ENCODE measurements around the gene CDKN2C.
"Not testable (repeated sequence)": the region's sequence is repeated elsewhere in the genome, so short reads cannot be mapped to it uniquely, and the experiment has no call there.

Gene CDKN2C

DNA sequence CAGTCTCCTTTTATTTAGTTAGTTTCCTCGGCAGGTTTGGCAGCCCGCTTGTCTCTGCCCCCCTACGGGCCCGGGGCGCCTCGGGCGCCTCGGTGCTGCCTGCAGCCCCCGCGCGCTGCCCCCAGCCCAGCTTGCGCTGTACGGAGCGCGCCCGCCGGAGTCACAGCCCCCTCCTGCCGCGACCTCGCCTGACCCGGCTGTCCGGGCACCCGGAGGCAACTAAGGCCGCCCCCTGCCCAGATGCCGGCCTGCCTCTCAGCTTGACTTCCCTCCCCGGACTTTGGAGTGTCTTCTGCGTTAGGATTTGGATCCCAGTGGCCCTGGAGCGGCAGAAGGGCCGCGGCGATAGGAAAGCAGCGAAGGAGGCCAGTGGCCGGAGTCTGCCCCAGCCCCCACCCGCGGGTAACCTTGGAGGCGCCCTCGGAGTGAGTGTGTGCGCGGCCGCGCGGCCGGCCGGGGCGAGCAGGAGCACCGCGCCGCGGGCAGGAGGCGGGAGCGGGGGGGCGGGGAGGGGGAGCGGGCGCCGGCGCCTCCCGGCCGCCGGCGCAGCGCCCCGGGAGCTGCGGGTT, 7.6 kb downstream of the CDKN2C start:
- DNase-seq: no peak
- in situ Hi-C loops (cut with MboI; ENCODE audit: low pct_unique_long_range_greater_than_20kb, low sequenced_read_pairs): no loop called here

DNA sequence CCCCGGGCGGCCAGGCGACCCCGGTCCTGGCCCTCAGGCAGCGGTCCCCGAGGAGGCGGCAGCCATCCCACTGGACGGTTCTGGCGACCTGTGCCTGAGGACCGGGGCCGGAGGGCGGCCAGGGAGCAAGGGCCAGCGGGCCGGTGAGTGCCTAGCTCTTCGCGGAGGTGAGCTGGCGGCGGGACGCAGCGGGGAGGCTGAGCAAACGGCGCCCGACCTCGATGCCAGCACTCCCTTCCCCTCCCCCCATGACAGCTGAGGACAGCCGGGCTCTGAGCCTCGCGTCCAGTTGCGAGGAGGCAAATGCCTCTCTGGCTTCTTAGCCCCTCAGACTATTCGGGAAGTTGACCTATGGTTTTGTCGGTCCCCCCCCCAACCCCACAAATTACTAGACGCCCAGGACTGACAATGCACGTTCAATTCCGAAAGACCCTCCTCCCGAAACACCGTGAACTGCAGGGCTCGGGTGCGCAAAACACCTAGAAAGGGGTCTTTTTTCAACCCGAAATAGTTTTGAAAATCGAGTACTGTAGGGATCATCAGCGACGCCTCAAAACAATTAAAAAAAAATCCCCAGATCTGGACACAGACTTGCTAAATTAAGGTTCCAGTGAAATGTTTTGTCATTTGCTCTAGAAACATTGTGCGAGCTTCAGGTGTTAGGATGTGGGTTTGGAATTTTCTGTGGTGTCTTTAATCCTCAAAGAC, 8.3 kb downstream of the CDKN2C start:
- peak; percentile 82 for DNase-seq
- in situ Hi-C loops (cut with MboI; ENCODE audit: low pct_unique_long_range_greater_than_20kb, low sequenced_read_pairs): no loop called here

DNA sequence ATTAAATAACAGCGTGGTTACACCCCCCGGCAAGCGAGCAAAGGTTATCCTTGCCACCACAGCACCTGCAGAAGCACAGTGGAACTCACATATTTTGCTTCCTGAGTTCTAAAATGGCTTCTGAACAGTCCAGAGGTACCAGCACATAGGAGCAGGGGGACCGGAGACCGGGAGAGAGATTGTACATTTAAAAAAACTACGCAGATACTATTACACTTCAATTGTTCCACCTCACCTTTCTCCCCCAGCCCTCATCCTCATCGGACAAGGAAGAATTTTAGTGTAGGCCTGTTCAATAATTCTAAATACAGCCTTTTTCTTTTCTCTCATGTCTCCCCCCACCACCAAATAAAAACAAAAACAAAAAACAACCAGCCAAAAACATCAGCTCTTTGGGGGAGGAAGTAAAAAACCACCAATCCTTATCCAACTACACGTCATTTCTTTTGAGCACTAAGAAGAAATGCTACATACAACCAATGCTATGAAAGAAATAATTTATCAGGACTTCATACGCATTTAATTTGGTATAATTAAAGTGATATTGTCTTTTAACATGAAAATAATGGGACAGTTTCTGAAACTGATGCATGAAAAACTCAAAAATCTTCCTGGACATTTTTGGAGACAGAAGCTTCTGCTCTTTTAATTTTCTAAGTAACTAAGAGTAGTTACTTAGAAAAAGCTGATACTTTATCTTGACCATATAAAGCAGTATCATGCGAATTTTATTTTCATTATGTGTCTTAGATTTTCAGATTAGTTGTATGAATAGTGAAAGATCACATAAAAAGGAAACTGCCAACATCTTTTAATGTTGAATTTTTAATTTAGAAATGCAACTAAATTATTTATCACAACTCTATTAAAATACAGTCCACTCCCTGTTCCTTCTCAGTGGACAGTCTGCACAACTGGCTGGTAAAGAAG, 9.1 kb downstream of the CDKN2C start:
- in situ Hi-C loops (cut with MboI; ENCODE audit: low pct_unique_long_range_greater_than_20kb, low sequenced_read_pairs): no loop called here
- DNase-seq: peak; percentile 81

DNA sequence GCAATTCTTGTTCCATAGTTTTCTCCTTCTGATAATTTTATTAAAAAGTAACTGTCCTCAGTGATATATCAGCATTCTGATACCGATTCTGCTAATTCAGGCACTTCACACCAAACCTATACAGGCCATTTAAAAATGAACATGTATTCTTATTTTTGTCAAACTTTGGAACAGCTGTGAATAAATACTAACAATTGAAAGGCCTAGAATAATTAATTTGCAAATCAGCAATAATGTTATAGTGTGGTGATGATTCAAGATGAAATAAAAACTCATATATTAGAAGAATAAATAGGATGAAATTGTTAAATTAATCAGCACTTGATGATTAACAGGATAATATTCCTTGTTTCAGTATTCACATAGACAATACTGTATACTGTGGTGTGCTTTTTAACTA, 9.9 kb downstream of the CDKN2C start:
- DNase-seq: peak; percentile 30
- in situ Hi-C loops (cut with MboI; ENCODE audit: low pct_unique_long_range_greater_than_20kb, low sequenced_read_pairs): no loop called here

DNA sequence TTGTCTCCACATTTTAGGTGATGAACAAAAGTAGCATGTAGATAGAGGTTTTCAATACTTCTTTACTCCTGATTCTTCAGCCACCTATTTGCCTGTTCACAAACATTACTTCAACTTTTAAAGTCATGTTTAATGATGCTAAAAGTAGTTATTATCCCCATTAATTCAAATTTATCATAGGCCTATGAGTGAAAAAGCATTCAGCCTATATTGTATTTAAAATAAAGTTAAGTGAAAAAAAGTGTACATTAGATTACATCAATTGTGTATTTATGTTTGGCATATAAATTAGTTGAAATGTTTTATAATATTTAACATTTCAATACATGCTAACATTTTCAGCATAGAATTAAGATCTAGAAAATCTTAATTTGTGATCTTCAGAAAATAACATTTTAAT, 10.5 kb downstream of the CDKN2C start:
- DNase-seq: peak; percentile 21

DNA sequence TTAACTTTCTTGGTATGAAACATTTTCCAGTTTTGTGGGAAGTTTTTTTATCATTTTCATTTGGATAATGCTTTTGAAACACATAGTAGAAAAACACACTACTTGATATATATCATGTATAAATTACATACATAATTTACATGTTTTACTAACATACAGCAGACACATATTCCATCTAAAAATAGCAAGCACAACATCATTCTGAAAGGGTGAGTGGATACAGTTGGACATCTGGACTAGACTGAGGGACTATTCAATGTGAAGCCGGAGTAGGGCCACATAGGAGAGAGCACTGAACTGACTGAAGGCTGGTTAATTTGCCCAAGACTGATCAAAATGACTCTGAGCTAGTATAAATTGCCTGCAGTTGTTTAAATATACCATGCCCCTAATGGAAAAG, 11.7 kb downstream of the CDKN2C start:
- in situ Hi-C loops (cut with MboI; ENCODE audit: low pct_unique_long_range_greater_than_20kb, low sequenced_read_pairs): no loop called here
- peak; percentile 57 for DNase-seq

More for the DNA sequence above, 10.5 kb downstream of the CDKN2C start:
- in situ Hi-C loops (cut with MboI; ENCODE audit: low pct_unique_long_range_greater_than_20kb, low sequenced_read_pairs): no loop called here

DNA sequence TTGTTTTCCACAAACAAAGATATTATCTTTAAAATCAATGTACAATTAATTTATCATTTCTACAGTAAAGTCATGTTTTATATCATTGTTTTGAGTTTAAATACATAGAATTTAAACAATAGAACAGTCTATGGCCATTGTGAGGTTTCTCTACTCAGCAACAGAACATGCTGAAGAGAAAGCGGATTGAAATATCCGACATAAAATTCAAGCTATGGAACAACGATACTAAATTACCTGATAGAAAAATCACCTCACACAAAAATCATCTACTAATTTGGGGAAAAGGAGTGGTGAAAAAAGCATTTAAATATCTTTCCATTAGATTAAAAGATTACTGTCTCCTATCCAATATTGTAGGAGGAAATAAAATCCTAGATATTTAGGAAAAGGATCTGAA, 12.6 kb downstream of the CDKN2C start:
- peak; percentile 26 for DNase-seq
- in situ Hi-C loops (cut with MboI; ENCODE audit: low pct_unique_long_range_greater_than_20kb, low sequenced_read_pairs): no loop called here

DNA sequence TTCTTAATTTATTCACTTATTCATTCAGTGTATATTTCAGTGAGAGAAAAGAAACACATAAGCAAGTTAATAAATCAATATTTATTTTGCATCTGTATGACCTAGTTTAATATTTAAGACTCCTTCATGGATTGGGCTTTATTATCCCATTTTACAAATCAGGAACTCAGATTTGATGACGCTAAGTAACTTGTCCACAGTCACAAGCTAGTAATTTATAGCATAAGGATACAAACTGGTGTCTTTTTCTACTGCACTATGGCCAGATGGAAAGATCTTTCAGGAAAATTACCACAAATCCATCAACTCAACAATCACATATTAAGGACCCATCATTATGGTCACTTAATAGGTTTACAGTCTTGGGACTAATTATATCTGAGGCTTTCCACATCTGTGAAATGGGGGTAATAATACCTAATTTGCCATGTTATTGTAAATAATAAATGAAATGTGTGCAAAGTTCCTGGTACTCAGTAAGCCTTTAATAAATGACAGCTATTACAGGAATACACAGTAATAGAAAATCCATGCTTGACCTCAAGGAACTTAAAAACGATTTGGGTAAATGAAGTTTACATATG, 13.3 kb downstream of the CDKN2C start:
- DNase-seq: peak; percentile 15
- in situ Hi-C loops (cut with MboI; ENCODE audit: low pct_unique_long_range_greater_than_20kb, low sequenced_read_pairs): no loop called here

DNA sequence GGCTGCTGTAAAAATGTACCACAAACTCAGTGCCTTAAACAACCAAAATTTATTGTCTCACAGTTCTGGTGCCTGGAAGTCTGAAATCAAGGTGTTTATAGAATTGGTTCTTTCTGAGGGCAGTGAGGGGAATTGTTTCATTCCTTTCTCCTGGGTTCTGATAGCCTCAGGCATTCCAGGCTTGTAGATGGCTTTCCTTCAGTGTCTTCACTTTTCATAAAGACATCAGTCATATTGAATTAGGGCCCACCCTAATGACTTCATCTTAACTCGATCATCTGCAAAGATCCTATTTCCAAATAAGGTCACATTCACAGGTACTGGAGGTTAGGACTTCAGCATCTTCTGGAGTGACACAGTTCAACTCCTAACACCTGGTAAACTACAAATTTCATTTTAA, 15.0 kb downstream of the CDKN2C start:
- DNase-seq: peak; percentile 21
- in situ Hi-C loops (cut with MboI; ENCODE audit: low pct_unique_long_range_greater_than_20kb, low sequenced_read_pairs): no loop called here

DNA sequence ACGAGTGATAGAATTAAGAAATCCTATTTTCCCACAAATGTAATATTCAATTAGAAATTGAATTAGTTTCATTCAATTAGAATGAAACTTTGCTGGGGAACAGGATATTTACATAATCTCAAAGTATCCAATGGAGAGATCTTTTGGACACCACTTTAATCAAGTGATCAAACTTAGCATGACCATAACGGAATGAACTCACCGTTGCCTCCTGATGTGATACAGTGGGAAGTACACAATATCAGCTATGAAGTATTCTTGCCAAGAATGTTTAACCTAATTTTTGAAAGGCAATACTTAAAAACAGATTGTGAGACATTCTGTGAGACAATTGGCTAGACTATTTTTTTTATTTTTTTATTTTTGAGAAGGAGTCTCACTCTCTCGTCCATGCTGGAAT, 16.6 kb downstream of the CDKN2C start:
- DNase-seq: peak; percentile 19
- in situ Hi-C loops (cut with MboI; ENCODE audit: low pct_unique_long_range_greater_than_20kb, low sequenced_read_pairs): no loop called here

DNA sequence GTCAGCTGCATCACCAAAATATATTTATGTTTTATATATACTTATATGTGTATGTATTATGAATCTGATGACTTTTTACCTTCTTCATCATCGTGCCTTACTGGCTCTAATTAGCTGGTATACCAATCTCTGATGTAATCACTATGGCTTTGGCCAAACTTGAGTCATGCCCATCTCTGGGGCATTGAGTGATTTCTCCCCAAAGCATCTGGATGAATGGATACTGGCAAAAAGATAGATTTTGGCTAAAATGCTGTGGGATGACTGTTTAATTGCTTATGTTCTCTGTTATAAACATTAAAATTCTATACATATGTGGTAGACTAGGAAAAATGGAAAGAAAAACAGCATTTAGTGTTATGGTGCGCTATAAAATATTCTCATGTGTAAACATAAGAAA, 19.6 kb downstream of the CDKN2C start:
- DNase-seq: no peak
- in situ Hi-C loops (cut with MboI; ENCODE audit: low pct_unique_long_range_greater_than_20kb, low sequenced_read_pairs): no loop called here

DNA sequence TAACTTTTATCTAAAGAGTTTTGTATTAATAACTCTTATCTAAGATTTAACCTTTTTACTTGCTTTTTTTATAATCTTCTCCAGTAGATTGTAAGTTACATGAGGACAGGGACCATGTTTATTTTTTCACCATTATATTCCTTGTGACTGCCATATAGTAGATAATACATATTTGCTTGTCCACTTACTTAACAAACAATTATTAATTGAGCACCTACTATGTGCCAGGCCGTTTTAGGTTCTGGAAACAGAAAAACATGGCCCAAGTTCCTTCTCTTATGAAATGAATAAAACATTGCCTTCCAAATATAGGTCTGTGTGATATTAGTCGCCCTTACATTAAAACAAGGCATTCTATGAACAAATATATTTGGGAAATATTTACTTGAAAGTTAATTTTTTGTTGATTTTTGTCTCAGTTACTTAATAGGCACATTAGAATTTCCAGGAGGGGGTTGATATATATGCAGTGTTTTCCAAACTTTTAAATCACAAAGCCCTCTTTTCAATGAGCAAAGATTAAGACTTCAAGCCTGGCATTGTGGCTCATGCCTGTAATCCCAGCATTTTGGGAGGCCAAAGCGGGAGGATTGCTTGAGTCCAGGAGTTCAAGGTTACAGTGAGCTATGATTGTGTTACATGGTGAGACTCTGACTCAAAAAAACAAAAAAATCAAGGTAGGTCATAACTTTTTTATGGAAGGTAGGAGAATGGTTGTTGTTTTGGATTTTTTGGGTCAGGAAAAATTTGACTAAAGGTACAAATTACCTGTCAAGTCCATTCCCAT, 22.7 kb downstream of the CDKN2C start:
- DNase-seq: no peak
- in situ Hi-C loops (cut with MboI; ENCODE audit: low pct_unique_long_range_greater_than_20kb, low sequenced_read_pairs): no loop called here

DNA sequence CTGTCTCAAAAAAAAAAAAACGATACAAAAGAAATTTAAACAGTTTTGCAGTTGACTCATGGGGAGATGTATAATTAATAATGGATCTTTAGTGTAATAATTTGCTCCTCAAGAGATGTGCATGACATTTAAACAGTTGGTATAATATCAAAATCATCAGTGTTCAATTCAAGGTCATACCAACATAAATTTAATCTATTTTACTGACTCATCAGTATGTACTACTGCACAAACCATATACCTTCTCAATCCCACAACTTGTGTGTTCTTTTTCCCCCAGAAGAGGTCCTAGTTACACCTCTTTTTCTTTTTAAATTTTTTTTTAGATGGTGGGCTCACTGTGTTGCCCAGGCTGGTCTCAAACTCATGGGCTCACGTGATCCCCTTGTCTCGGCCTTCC, 23.6 kb downstream of the CDKN2C start:
- in situ Hi-C loops (cut with MboI; ENCODE audit: low pct_unique_long_range_greater_than_20kb, low sequenced_read_pairs): no loop called here
- no peak for DNase-seq

DNA sequence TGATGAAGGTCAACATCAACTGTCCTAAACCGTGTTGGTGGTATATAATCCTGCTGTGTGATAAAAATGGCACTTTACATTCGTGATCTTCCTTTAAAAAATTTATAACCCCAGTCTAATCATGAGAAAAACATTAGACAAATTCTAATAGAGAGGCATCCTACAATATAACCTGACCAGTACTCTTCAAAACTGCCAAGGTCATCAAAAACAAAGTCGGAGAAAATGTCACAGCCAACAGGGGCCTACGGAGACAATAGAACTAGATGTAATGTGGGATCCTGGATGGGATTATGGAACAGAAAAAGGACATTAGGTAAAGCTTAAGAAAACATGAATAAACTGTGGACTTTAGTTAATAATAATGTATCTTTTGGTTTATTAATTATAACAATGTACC, 25.0 kb downstream of the CDKN2C start:
- in situ Hi-C loops (cut with MboI; ENCODE audit: low pct_unique_long_range_greater_than_20kb, low sequenced_read_pairs): no loop called here
- DNase-seq: no peak

DNA sequence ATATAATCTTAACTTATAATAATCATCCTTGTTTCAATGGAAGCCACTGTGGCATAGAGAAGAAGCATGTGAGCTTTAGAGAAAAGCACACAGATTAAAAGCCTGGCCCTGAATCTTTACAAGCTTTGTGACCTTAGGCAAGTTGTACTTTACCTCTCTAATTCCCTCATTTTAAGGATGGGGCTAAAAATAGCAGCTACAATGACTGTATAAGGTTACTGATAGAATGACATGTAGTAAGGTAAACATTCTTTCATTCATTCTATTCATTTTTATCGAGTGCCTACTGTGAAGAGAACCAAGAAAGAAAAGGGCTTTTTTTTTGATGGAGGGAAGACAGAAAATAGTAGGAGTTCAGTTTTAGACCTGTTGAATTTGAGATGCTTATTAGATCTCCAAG, 25.6 kb downstream of the CDKN2C start:
- in situ Hi-C loops (cut with MboI; ENCODE audit: low pct_unique_long_range_greater_than_20kb, low sequenced_read_pairs): no loop called here

DNA sequence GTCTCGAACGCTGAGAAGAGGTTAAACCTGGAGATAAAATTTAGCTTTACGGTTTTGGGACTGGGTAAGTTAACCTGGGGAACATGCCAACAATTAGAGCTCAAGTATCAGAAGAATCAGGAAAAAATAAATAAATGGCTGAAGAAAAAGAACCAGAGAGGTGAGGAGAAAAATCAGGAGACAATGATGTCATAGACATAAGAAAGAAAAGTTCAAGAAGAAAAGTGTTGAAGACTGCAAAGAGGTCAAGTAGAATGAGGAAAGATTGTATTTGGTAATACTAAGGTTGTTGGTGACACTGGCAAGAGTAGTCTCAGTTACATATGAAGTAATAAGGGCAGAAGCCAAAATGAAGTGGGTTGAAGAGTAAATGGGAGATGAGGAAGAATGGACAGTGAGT, 26.0 kb downstream of the CDKN2C start:
- DNase-seq: no peak

More for the DNA sequence above, 25.6 kb downstream of the CDKN2C start:
- no peak for DNase-seq

DNA sequence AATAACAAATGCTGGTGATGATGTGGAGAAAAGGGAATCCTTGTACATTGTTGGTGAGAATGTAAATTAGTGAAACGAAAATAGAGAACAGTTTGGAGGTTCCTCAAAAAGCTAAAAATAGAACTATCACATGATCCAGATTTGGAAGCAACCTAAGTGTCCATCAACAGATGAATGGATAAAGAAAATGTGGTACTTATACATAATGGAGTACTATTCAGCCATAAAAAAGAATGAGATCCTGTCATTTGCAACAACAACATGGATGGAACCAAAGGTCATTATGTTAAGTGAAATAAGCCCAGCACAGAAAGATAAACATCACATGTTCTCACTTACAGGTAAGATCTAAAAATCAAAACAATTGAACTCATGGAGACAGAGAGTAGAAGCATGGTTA, 29.3 kb downstream of the CDKN2C start:
- DNase-seq: peak; percentile 8
- in situ Hi-C loops (cut with MboI; ENCODE audit: low pct_unique_long_range_greater_than_20kb, low sequenced_read_pairs): not testable (repeated sequence)

More for the DNA sequence above, 26.0 kb downstream of the CDKN2C start:
- in situ Hi-C loops (cut with MboI; ENCODE audit: low pct_unique_long_range_greater_than_20kb, low sequenced_read_pairs): no loop called here

DNA sequence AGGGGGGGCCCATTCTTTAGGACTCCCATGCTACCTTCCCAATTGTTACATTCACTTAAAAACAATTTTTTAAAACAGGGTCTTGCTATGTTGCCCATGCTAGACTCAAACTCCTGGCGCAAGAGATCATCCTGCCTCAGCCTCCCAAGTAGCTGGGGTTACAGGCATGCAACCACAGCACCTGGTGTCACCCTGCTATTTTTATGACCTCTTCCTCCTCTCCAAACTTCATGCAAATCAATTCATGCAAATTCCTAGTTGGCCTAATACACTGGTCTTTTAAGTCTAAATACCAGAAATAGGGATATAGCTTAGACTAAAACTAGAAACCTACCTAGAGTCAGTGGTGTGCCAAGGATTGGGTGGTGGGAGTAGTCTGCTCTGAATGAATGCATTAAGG, 30.1 kb downstream of the CDKN2C start:
- no peak for DNase-seq
- in situ Hi-C loops (cut with MboI; ENCODE audit: low pct_unique_long_range_greater_than_20kb, low sequenced_read_pairs): no loop called here

DNA sequence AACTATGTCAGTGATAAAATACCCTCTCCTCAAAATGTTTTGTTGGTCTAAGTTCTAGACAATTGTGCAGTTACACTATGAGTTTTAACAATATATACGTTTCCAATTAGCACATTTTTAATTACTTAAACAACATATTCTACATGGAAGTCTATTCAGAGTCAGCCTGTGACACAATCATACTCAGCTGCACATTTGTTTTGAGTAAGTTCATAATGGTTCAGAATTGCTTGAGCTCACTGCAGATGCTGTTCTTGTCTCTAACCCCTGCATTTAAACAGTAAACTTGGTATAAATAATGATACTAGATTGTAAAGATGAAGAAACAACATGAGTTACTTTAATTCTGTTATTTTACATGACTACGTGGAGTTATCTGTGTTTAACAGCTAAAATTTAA, 30.6 kb downstream of the CDKN2C start:
- in situ Hi-C loops (cut with MboI; ENCODE audit: low pct_unique_long_range_greater_than_20kb, low sequenced_read_pairs): no loop called here

More for the DNA sequence above, 30.6 kb downstream of the CDKN2C start:
- no peak for DNase-seq

Measured in KBM-7 (cell line).